T-helper 22 cell (primary cell): ENCODE results near the gene COMMD1.
"Not testable (repeated sequence)": the region's sequence is repeated elsewhere in the genome, so short reads cannot be mapped to it uniquely, and the experiment has no call there.

Experiments used
- DNase-seq: peaks from one replicate; pipeline ENCODE4 v3.0.0-alpha.2; 2020; ENCODE audit warnings: low read depth

The COMMD1 gene

GRCh38 chr2:62141142-62141740 lies 235.8 kb downstream of the COMMD1 start:
- no peak for DNase-seq

GRCh38 chr2:62142054-62142453 lies 236.6 kb downstream of the COMMD1 start:
- no peak for DNase-seq

- DNase-seq, result no peak
These were observed 238.2 kb downstream of the COMMD1 start for GRCh38 chr2:62143696-62144095.

- DNase-seq, result no peak
These were observed 239.4 kb downstream of the COMMD1 start for GRCh38 chr2:62144689-62145477.

- no peak for DNase-seq
These were observed 240.1 kb downstream of the COMMD1 start for GRCh38 chr2:62145478-62146100.

- not testable (repeated sequence) for DNase-seq
These were observed 241.3 kb downstream of the COMMD1 start for GRCh38 chr2:62146790-62147189.

GRCh38 chr2:62147610-62148301 lies 242.3 kb downstream of the COMMD1 start:
- no peak for DNase-seq

GRCh38 chr2:62149708-62150107 lies 244.2 kb downstream of the COMMD1 start:
- DNase-seq, result no peak

GRCh38 chr2:62150597-62151305 lies 245.3 kb downstream of the COMMD1 start:
- no peak for DNase-seq

GRCh38 chr2:62151306-62151638 lies 245.8 kb downstream of the COMMD1 start:
- no peak for DNase-seq

- DNase-seq, result no peak
These were observed 246.5 kb downstream of the COMMD1 start for GRCh38 chr2:62152000-62152399.

- no peak for DNase-seq
These were observed 251.5 kb downstream of the COMMD1 start for GRCh38 chr2:62156861-62157496.

GRCh38 chr2:62158444-62159121 lies 253.1 kb downstream of the COMMD1 start:
- DNase-seq, result no peak

- DNase-seq, result not testable (repeated sequence)
These were observed 255.2 kb downstream of the COMMD1 start for GRCh38 chr2:62160691-62161090.

- no peak for DNase-seq
These were observed 257.8 kb downstream of the COMMD1 start for GRCh38 chr2:62163106-62163831.

- no peak for DNase-seq
These were observed 258.4 kb downstream of the COMMD1 start for GRCh38 chr2:62163834-62164233.

- no peak for DNase-seq
These were observed 270.3 kb downstream of the COMMD1 start for GRCh38 chr2:62175728-62176127.

GRCh38 chr2:62176801-62177200 lies 271.3 kb downstream of the COMMD1 start:
- DNase-seq, result no peak

GRCh38 chr2:62177392-62178049 lies 272.0 kb downstream of the COMMD1 start:
- no peak for DNase-seq

- DNase-seq, result no peak
These were observed 273.3 kb downstream of the COMMD1 start for GRCh38 chr2:62178741-62179271.
